ENCODE data around the gene SDHB.

The SDHB gene

DNA sequence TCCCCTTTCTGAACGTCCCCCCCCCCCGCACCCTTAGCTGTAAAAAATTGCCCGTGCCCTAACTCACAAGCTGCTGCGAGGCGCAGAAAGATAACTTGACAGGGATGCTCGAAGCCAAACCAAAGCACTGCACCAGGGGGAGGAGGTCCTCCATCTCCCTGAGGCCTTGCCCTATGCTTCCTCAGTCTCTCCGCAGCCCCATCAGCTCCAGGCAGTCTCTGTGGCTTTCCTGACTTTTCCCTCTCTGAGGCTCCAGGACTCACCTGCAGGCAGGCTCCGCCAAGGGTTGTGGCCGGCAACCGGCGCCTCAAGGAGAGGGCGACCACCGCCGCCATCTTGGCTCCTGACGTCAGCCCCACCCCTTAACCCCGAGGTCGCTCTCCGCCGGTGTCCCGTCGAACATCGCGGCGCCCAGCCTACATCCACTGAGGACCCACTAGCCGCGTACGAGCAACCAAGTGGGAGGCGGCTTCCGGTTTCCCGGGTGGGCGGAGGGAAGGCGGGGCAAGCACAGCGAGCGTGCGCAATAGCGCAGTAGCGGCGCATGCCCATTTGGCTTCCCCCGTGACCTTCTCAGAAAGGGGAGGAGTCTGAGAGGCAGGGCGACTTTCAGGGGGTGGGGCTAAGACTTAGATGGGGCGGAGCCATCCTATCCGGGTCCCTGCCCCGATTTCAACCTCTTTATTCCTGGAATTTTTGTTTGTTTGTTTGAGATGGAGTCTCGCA lies at the start of gene SDHB:
SDHB (minus strand) TSS at position 348 of the 726 bp plus-strand sequence; CDS start at position 335, 13 bp downstream.
- DNase-seq = peak; percentile 99

DNA sequence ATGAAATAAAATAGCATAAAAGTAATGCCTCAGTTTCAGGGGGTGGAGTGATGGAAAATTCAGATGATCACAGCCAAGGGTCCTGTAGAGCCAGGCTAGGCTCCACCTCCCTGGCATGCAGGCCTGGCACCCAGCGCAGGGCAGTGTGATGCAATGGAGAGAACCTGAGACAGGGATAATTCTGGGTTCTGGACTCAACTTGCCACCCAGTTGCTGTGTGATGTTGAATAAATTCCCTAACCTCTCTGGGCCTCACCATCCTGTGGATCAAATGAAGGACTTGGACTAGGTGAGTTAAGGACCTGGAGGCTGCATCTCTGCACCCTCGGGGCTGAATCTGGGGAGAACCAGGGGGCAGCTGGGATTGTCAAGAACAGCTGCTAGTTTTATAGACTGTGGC lies 48.4 kb upstream of the SDHB start:
- no peak for DNase-seq

DNA sequence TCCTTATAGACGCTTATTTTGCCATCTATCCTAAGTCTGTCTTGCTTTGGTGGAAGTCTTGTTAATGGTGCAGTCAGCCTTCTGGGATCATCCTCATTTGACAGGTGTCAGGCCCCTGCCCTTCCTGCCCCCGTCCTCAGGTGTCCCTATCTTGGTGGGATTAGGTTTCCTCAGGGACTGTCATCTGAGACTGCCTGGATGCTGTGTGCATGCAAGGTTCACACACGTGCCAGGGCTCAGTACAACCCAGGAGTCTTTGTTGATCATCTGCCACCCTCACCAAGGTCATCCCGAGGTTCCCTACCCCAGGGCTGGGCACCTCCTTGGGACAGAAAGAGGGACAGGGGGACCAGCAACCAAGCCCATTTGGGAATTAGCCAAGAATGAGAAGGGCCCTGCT lies 47.4 kb upstream of the SDHB start:
- no peak for DNase-seq

DNA sequence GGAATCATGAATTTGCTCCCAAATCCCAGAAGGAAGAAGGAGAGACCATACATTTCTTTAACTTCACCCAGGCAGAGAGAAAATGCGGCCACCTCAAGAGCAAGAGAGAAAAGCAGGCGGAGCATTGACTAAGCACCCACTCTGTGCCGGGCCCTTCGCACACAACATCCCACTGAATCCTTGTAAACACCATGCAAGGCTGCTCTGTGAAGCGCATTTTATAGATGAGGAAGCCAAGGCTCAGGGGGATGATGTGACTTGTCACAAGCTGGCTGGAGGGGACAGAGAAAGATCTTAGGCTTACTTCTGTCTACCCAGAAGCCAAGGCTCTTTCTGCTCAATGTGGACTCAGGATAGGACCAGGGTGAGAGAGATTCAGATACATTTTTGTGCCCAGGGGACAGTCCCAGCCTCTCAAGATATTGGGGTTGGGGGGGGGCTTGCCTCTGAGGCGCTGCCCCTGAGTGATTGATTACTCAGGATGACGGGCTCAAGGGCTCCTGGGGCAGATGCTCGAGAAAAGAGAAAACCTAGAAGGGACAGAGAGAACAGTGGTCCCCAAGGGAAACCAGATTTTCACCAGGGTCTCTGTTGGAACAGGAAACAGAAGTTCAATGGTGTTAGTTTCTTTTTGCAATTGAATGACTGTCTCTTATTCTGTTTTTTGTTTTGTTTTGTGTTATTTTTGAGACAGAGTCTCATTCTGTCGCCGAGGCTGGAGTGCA lies 45.9 kb upstream of the SDHB start:
- DNase-seq = no peak

DNA sequence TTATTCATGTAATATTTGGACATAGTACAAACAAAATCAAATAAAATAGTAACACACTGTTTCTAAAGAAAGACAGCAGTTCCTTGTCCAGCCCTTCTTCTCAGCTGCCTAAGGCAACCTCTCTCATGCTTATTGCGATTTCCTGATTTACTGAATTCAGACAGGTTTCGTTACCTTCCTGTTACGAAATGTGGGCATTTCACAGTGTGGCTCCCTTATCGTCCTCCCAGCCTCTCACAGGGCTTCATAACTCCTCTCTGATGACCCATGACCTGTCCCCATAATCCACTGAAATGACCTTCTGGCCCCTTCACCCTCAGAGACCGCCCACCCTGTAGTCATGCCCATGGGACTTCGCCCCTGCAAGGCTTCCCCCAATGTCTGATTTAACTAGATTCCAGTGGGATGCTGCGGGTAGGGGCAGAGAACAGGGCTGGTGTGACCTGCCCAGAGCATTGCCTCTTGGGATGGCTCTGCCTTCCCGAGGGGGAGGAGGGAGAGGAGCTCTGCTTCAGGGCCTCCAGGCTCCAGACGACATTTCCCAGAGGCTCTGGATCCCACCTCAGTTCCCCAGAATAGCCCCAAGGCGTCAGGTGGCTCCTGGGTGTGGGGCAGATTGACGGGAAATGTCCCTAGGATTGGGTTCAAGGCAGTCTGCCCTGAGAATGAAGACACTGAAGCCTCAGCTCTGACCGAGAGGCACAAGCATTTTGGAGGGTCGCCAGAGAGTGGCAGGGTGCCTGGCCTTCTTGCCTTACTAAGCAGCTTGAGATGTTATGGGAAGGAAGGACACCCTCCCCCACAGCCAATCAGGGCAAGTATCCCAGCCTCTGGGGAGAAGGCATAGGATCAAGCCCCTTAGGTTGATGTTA lies 44.9 kb upstream of the SDHB start:
- no peak for DNase-seq

DNA sequence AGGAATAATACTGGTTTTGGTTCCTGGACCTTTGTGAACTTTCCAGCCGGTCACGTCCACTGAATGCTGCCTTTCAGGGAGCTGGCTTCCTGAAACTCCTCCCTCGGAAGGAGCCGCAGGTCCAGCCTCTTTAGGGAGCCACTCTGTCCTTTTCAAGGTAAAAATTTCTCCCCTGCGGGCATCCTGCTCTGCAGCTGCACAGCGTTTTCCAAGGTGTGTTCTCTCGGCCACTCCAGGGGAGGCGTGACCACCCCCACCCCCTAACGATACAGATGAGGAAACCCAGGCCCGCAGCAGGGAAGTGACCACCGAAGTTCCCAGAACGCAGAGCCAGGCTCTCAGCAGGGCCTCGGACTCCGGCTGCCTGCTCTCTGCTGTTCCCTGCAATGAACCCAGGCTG lies 44.0 kb upstream of the SDHB start:
- DNase-seq = no peak

DNA sequence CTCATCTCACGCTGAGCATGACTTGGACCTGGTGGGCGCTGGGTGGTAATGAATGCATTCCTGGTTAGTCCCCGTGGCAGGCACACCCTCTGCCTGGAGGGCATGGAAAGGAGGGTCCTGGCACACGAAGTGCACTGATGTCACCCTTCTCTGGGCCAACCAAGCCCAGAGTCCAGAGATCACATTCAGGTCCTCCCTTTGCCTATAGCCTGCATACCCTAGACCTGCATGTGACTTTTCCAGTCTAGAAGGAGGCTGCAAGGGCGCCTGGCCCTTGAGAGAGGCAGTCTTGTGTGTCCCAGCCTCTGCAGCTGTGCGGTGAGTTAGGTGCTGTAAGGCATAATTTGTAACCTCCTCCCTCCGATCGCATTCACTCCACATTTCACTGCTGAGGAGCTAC lies 43.3 kb upstream of the SDHB start:
- DNase-seq = no peak

DNA sequence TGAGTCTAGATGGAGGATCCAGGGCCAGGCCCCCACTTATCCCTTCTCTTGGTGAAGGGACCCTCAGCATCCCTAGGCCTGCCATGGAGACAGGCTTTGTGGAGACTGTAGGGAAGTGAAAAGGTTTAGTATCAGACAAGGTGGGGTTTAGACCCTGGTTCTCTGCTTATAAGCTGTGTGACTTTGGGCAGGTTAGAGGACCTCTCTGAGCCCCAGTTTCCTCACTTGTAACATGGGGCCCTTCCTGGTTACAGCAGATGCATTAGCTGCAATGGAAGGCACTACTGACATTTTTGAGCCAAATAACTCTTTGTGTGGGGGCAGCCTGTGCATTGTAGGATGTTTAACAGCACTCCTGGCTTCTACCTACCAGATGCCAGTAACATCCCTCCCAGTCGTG lies 42.8 kb upstream of the SDHB start:
- no peak for DNase-seq

DNA sequence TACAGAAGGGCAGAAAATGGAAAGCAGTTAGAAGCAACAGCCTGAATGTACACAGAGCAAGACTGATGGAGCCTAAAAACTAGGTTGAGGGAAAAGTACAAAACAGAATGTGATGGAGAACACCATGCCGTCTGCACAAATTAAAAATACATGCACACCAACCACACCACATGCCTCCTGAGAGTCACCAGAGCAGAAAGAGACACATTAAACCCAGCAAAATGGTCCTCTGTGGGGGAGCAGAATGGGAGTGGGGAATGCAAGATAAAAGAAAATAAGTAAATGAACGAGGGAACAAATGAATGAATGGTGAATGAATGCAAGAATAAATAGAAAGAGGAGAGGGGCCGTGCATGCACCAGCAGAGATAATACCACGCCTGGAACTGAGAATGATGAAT lies 41.3 kb upstream of the SDHB start:
- DNase-seq = no peak

DNA sequence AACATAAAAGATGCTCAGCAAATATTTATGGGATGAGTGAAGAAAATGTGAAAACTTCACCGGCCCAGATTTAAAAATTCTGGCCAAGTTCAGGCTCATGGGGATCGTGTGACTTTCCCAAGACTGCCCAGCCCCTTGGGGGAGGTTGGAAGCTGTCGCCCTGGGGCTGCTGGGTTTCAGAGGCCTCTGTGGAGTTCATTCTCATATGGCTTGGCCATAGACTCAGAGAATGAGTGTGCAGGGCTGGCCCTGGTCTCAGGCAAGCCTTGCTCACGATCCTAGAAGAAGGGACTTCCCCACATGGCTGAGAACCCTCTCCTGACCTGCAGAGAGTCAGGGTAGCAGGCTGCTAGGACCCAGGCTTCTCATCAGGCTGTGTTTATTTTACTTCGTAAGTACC lies 40.8 kb upstream of the SDHB start:
- DNase-seq = no peak

DNA sequence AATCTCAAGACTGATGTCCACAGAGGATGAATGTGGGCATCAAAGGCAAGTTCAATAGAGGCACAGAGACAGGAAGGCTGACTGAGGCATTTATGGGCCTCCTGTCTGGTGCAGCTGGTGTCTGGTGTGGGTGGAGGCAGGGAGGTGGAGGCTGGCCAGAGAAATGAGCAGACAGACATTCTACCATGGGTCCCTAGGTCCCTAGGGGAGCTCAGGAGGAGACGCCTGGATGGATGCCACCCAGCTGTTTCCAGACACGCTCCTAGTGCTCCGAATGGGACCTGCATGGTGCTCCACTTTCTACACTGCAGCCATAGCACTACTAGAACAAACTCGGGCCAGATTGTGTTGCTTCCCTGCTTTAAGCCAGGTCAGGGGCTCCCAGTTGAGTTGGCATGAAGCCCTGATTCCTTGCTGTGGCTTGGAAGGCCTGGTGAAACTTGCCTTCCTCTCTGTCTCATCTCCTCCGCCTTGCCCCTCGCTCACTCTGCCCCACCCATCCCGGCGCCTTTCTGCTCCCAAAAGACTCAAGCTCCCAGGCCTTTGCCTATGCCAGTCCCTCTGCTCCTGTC lies 40.1 kb upstream of the SDHB start:
- DNase-seq = no peak

DNA sequence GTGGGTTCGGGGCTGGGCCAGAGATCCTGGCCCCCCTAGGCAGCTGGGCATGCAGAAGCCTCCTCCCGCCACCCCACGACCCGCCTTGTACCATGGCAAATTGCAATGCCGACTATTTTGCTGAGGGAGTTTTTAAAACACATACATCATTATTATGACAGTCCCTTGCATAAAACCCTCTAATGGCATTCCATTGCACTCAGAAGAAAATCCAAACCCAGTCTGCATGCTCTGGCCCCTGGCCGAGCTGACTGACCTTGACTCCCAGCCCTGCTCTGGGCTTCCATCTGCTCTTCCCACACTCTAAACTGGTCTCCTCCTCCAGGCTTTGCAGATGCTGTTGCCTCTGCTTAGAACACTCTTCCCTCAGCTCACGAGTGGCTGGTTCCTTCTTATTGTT lies 37.4 kb upstream of the SDHB start:
- no peak for DNase-seq

DNA sequence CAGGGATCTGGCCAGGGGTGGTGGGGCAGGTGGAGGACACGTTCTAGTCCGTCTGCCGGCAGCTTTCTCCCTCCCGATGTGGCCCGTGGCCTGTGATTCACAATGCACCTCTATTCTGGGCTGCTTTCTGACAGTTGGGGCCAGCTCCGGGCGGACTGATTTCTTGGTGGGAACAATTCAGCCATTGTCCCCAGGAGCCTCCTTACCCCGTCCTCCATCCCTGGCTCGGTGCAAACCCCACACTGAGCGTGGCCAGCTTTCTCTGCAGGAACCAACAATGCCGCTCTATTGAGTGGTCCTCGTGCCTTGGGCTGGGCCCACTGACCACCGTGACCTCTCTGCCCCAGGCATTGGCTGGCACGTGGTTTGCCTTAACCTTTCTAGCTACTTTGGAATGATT lies 35.7 kb upstream of the SDHB start:
- DNase-seq = no peak

DNA sequence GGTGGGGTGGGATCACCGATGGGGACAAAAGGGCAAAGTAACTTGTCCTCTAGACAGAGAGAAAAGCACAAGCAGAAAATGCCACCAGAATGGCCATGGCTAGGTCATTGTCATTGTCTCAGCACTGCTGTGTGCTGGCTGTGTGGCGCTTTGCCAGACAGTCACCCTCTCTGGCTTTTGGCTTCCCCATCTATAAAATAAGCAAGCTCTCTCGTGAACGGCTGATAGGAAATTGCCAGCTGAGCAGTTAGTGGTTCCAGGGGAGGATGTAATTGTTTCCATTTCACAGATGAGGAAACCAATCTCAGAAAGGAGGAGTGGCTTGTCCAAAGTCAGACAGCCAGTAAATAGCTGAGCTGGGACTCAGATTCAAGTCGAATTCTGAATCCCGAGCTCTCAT lies 32.9 kb upstream of the SDHB start:
- DNase-seq = no peak

DNA sequence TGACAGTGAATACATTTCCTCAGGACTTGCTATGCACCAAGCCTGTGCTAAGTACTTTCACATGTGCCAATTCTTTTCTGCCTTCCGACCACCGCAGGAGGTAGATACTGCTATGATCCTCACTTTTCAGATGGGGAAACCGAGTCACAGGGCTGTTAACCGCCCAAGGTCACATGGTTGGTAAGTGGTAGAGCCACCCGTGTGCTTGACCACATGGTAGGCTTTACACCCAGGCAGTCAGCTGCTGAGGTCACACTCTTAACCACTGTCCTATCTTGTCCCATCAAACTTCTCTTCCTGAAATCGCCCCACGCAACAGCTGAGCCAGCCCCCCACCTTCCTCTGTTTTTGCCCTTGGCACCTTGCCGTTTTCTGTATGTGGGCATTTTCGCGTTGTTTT lies 31.0 kb upstream of the SDHB start:
- no peak for DNase-seq

DNA sequence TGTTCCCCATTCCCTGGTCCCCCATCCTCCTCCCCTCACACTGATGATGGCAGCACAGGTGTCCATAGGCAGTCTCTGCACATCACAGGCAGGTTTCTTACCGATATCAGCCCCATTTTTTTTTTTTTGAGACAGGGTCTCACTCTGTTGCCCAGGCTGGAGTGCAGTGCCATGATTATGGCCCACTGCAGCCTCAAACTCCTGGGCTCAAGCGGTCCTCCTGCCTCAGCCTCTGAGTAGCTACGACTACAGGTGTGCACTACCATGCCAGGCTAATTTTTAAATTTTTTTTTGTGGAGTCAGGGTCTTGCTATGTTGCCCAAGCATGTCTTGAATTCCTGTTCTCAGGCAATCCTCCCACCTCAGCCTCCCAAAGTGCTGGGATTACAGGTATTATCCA lies 28.9 kb upstream of the SDHB start:
- DNase-seq = no peak

DNA sequence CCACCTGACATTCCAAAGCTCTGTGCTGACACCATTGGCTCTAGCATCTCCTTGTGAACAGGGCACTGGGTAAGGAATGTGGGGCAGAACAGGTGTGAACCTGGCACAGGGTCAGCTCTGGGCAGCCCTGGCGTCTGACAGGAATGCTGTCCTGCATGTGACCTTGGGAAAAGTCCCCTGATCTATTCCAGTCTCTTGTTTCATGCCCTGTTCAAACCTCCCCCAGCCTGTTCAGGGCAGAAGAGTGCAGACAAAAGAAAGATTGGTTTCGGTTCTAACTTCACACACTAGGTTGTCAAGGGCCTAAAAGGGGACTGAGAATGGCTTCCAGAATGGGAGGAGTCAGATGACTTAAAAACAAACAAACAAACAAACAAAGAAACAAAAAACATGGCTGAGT lies 27.6 kb upstream of the SDHB start:
- DNase-seq = no peak

DNA sequence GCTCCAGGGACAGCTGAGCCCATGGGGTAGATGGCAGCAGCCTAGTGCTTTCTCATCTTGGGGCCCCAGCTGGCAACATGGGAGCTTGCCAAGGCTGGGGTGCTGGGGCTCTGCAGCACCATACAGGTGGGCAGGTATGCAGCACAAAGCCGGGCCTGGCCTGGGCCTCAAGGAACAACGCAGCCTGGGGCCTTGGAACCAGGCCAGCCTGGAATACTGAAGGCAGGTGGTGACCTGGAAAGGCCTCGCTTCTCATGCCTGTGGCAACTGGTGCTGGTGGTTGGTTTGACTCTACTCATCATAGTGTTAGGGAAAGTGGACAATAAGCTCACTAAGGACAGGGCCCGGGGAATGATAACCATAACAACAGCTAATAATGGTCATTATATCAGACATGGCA lies 27.0 kb upstream of the SDHB start:
- no peak for DNase-seq

DNA sequence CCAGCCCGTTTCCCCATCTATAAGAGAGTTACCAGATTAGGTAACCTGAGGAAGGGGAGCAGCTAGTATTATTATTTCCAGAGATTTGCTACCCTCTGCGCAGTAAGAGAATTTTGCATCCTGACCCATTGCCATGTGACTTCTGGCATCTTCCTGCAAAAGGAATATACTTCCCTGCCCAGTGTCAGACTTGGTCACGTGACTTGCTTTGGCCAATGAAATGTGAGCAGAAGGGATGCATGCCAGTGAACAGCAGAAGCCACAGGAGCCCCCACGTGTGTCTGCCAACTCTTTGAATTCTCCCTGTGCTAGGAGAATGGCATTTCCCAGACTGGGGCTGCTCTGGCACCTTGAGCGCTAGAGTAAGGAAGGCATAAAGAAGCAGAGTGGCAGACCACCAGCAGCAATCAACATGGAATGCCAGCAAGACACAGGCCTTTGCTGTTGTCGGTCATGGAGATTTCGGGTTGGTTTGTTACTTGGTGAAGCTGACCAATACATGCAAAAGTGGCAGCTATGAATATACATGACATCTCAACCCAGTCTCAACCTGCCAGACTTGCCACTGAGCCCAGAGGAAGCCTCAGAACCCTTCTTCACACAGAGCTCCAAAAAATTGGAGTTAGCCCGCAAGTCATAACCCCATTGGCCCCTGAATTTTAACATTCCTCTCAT lies 26.4 kb upstream of the SDHB start:
- DNase-seq = no peak

DNA sequence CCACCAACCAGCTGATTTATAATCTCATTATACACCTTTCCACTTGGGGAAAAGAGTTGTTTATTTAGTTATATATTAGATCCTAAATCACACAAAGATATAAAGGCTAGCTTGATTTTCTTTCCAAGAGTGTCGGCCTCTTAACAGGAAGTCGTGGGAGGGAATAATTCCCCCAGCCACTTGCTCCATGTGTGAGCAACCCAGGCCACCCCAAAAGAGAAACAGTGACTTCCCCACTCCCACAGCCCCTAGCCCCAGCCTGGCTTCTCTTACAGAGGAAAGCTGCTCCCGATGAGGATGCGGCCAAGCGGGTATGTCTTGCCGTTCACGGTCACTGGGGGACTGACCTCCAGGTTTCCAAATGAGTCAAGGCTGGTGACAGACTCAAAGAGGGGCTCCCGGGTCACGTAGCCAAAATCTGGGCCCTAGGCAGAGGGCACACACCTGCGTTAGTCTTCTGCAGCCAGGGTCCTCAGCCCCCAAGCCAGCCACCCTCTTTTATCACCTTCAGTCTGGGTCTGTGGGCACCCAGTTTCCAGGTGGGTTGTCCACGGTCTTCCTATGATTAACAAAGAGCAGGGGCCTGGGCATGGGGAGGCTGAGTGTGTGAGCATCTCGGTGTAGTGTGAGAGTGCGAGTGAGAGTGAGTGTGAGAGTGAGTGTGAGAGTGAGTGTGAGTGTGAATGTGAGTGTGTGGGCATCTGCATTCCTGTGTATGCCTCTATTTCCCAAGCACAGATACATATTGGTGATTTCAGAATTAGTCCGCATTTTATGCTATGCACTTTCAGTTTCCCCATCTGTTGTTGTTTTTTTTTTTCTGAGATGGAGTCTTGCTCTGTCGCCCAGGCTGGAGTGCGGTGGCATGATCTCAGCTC lies 25.4 kb upstream of the SDHB start:
- DNase-seq = no peak

DNA sequence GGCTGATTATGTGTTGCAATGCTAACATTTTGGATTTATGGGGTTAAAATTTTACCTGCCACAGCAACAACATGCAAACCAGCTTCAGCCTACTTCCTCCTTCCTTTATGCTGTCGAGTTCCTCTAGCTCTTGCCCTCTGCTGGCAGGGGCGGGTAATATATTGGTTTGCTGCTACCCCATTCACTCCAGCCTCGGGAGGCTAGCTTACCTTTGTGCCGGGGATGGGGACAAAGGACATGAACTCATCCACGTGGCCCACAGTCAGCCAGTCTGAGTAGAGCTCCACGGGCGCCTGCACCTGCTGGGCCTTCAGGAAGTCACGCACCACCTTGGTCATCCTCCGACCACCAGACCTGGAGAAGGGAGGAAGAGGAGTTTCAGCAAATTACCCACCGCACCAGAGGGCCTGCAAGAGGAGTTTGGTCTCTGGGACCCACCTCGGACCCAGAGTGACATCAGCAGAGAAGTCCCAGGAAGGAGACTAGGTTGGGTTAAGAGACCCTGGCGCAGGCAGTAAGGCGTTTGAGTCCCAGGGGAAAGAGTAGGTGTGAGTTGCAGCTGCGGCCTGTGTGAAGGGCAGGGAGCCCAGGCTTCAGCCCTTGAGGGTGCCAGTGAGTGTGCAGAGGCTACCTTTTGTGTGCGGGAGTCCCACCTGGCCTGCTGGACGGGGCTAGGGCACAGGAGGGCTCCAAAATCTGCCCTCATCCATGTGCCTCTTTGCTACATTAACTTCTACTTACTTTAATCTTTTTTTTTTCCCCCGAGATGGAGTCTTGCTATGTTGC lies 21.8 kb upstream of the SDHB start:
- peak; percentile 17 for DNase-seq
